Right lobe of liver (tissue), 6 donors: ENCODE results near the gene NPFFR1. TPM values are rescaled to one million over a fixed set of nuclear protein-coding genes. Genes with fewer than 3 reads are reported as not detected.
"Not testable (repeated sequence)": the region's sequence is repeated elsewhere in the genome, so short reads cannot be mapped to it uniquely, and the experiment has no call there.

Source experiments
- ATAC-seq, 4 donors: fragments of 200-7000 bp; cut with Tn5 transposase; one replicate each; pipeline ENCODE4 v1.9.1; 2020; ENCODE audit warnings: mild to moderate bottlenecking in 4 of 4, moderate library complexity in 4 of 4
- DNase-seq, 3 donors: peaks; one replicate each; pipeline ENCODE4 v3.0.0-alpha.2; 2020
- H3K27ac ChIP-seq, 3 donors: fragments of 200-600 bp; one replicate each; pipeline ENCODE4 v1.8.0; 2022
- H3K27me3 ChIP-seq, 2 donors: fragments of 200-600 bp; one replicate each; pipeline ENCODE4 v1.8.0; 2022
- H3K36me3 ChIP-seq, 4 donors: fragments of 200-600 bp; sonication (generic) in 1 of 4; one replicate each; pipeline versions ENCODE4 v1.5.1 to v1.8.0; 2017 to 2022; ENCODE audit warnings: control low read depth in 1 of 4
- H3K4me1 ChIP-seq, 4 donors: fragments of 200-600 bp; sonication (generic) in 1 of 4; one replicate each; pipeline versions ENCODE4 v1.5.1 to v1.8.0; 2017 to 2022; ENCODE audit warnings: control low read depth in 1 of 4
- H3K4me3 ChIP-seq, 3 donors: fragments of 200-600 bp; one replicate each; pipeline ENCODE4 v1.8.0; 2022
- H3K9me3 ChIP-seq, 4 donors: fragments of 200-600 bp; sonication (generic) in 1 of 4; one replicate each; pipeline versions ENCODE4 v1.5.1 to v1.8.0; 2017 to 2022; ENCODE audit warnings: control low read depth in 1 of 4
- CTCF ChIP-seq, 4 donors: fragments of 200-600 bp in 3 of 4; fragments of 450-650 bp in 1 of 4; IDR thresholded peaks; one replicate each; pipeline versions ENCODE4 v1.5.1 to v1.8.0; 2016 to 2022; ENCODE audit warnings: antibody characterized with exemption in 4 of 4, mild to moderate bottlenecking in 2 of 4
- POLR2A ChIP-seq: fragments of 450-650 bp; IDR thresholded peaks from one replicate; pipeline ENCODE4 v1.6.1; 2017; ENCODE audit warnings: antibody characterized with exemption, mild to moderate bottlenecking
- WGBS: methylation state at CpG from one replicate; pipeline ENCODE4 v1.1.6; 2018; ENCODE audit warnings: low coverage, low lambda C conversion rate; ENCODE audit not compliant: insufficient coverage; ENCODE audit errors: missing lambda C conversion rate; 5-methylcytosine and 5-hydroxymethylcytosine counted together
- intact Hi-C, 2 donors: fragments of 100-400 bp; cut with DNase I; formaldehyde crosslinking; loops; one replicate each; pipeline versions ENCODE4 v1.11.2 to v1.14.1; 2022
- total RNA-seq, 6 experiments: library from RNA; depleted of rRNA in 2 of 6; stranded (reverse); fragments of >200 nt in 2 of 6; fragmentation: NEBNext Ultra II Directional in 3 of 6; extraction: Animal tissue kit (Norgen Biotek cat#: 25700) in 3 of 6; gene quantifications; one replicate each; pipeline versions ENCODE4 v1.1.0 to v1.2.4, GENCODE V29; 2016 to 2023
- donor health status: DM: no; HTN: yes; CAD: no.
- donor health status: DM: no; HTN: no; CAD: no.
- donor health status: DM: no; HTN: no; CAD: no.
- donor health status: DM: no; HTN: yes; CAD: no.
- donor health status: DM: no; HTN: yes; CAD: no.

NPFFR1 gene
- total RNA-seq, 6 experiments from 2014 or later: not detected

DNA sequence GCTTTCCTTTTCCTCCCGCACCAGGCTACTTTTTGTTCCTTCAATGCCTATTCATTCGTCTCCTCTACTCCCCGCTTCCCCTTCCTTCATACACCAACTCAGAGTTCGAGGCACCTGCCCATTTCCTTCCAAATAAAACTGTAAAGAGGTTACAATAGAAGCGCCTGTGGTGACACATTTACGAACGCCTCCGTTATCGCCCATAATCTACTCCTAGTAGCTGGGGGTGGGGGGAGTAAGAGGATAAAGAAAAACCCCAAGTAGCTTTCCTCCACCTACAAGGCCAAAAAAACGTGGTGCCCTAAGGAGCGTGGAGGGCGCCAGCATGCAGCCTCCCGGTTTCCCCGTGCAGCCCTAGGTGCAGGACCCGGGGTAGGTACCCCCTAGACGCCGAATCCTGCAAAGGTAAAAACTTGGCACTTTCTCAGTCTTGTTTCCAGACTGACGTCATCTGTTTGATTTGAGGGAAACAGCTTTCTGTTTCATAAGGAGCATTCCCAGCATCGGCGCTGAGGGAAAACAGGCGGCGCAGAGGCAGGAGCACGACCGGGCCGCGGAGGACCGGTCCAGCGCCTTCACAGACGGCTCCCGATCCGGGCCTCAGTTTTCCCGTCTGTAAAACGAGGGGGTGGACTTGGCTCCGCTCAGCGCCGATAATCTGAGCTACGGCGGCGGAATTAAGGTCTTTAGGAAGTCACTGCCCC, 51.5 kb downstream of the NPFFR1 start:
- H3K27ac ChIP-seq: peak overlapping the region; percentile 76 to 97 (median 91)
- peak; percentile 66 to 79 (median 77) for DNase-seq
- peak; percentile 89 for TF ChIP-seq POLR2A
- no peak for TF ChIP-seq CTCF (IDR thresholded peaks at IDR 0.05)
- ATAC-seq: peak; percentile 56 to 64 (median 62)
- no peaks in the 10 kb centered on the region for H3K27me3 ChIP-seq
- 2% methylated on average over 32 of the region's 39 CpGs for WGBS
- no peaks in the 10 kb centered on the region for H3K9me3 ChIP-seq
- H3K36me3 ChIP-seq: peaks cover 0 to 14% (median 0%) of the 10 kb centered on the region in 4 donors
- H3K4me3 ChIP-seq: peak overlapping the region; percentile 75 to 96 (median 81)
- intact Hi-C loops: no loop called here
- H3K4me1 ChIP-seq: peaks cover 0 to 13% (median 3%) of the 10 kb centered on the region in 4 donors

DNA sequence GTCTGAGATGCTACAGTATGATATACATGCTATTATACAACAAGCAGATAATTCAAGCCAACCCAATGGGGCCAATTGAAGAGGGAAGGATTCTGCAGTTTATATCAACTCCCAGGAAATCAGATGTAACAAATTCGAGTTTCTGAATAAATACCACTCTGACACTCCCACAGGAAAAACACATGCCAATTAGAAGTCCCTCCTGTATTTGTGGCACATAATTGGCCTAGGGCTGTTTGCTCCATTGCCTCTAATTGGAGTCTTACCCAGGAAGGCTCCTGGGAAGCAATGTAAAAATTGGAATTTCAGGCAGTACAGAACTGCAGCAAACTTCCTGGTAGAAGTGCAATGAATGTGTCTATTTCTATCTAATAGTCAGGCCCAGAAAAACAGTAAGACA, 55.3 kb downstream of the NPFFR1 start:
- intact Hi-C loops: no loop called here
- no peak for ATAC-seq
- Histone ChIP-seq H3K4me1 (peaks cover 0 to 14% (median 3%) of the 10 kb centered on the region in 4 donors), H3K27ac (no peak overlapping the region), H3K4me3 (no peak overlapping the region), H3K9me3 (no peaks in the 10 kb centered on the region), H3K27me3 (no peaks in the 10 kb centered on the region), H3K36me3 (peaks cover 0 to 14% (median 0%) of the 10 kb centered on the region in 4 donors)
- 70% methylated on average over 1 of the region's 1 CpG for WGBS
- no peak for DNase-seq
- no peak for TF ChIP-seq CTCF (IDR thresholded peaks at IDR 0.05)
- TF ChIP-seq POLR2A: no peak

DNA sequence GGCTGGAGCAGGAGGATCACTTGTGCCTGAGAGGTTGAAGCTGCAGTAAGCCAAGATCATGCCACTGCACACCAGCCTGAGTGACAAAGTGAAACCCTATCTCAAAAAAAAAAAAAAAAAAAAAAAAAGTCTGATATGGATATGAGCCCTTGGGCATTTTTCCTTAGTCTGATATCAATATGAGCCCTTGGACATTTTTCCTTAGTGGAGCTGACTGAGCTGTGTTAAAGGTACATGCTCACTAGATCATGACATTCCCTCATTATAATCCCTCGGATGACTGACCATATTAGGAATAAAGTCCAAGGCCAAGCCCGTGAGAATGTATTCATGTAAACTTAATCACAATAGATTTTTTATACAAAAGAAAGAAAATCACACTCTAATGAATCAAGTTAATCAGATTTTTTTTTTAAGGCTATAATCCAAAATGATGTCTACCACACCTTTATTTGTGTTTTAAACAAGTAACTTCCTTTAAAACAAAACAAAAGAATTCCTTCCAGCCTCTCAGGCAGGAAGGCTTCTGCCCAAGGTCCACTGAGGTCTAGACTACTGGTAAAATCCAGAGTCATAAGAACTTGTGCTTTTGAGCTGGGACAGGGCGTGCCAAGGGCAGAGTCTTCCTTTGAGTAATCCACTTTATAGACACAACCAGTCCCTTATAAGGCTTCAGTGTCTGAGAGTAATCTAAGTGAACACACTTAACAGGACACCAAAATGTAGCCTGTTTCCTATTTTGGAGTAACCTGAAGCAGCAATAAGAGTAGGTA, 56.1 kb downstream of the NPFFR1 start:
- no peak overlapping the region for H3K4me3 ChIP-seq
- H3K27ac ChIP-seq: peak overlapping the region in 1 of 3 donors; percentile 19
- ATAC-seq (peak in 1 of 4 donors; percentile 11), DNase-seq (no peak)
- WGBS: 49% methylated on average over 3 of the region's 3 CpGs
- H3K36me3 ChIP-seq: peaks cover 0 to 14% (median 0%) of the 10 kb centered on the region in 4 donors
- no peaks in the 10 kb centered on the region for H3K27me3 ChIP-seq
- peaks cover 0 to 17% (median 3%) of the 10 kb centered on the region in 4 donors for H3K4me1 ChIP-seq
- no peaks in the 10 kb centered on the region for H3K9me3 ChIP-seq
- intact Hi-C loops: no loop called here
- TF ChIP-seq CTCF (IDR thresholded peaks at IDR 0.05): no peak
- TF ChIP-seq POLR2A: no peak

GRCh38 chr10:70223728-70224127, 60.1 kb downstream of the NPFFR1 start:
- no peak for TF ChIP-seq CTCF (IDR thresholded peaks at IDR 0.05)
- no peak for TF ChIP-seq POLR2A
- no peaks in the 10 kb centered on the region for H3K9me3 ChIP-seq
- DNase-seq: no peak
- no peak overlapping the region for H3K27ac ChIP-seq
- H3K4me1 ChIP-seq: peaks cover 0 to 31% (median 4%) of the 10 kb centered on the region in 4 donors
- peaks cover 0 to 3% (median 0%) of the 10 kb centered on the region in 4 donors for H3K36me3 ChIP-seq
- no peak for ATAC-seq
- no peak overlapping the region for H3K4me3 ChIP-seq
- intact Hi-C loops: loop anchor here in 1 of 2 donors (5.0 kb wide), 1 partner anchor 139 kb away; no protein-coding TSS in a partner anchor
- H3K27me3 ChIP-seq: no peaks in the 10 kb centered on the region
- WGBS: 89% methylated on average over 2 of the region's 2 CpGs

GRCh38 chr10:70222811-70223447, 60.9 kb downstream of the NPFFR1 start:
- not testable (repeated sequence) for DNase-seq, H3K27me3 ChIP-seq, H3K9me3 ChIP-seq, ATAC-seq, H3K36me3 ChIP-seq, H3K4me3 ChIP-seq
- 67% methylated on average over 9 of the region's 9 CpGs for WGBS
- intact Hi-C loops: loop anchor here in 1 of 2 donors (5.0 kb wide), 1 partner anchor 139 kb away; no protein-coding TSS in a partner anchor
- H3K4me1 ChIP-seq: peaks cover 0 to 24% (median 4%) of the 10 kb centered on the region in 4 donors
- peak overlapping the region in 1 of 3 donors; percentile 15 for H3K27ac ChIP-seq
